A549 (cell line): ENCODE data around the gene CD99L2. TPM values are rescaled to one million over a fixed set of nuclear protein-coding genes. Genes with fewer than 3 reads are reported as not detected.

ENCODE experiments used
- ATAC-seq, 2 experiments: fragments of 200-7000 bp in 1 of 2; fragments of >200 bp in 1 of 2; cut with Nextera tagmentation in 1 of 2; cut with Tn5 transposase in 1 of 2; 3 replicates each; pipeline versions ENCODE4 v1.8.0 to v1.9.1; 2018 to 2020; ENCODE audit warnings: mild to moderate bottlenecking in 1 of 2, moderate library complexity in 1 of 2
- CTCF ChIA-PET: fragments of 300-600 bp; sonication (Branson Sonifier 250); formaldehyde crosslinking; extraction: SDS; loops from one replicate; lab custom pipeline; 2021; ENCODE audit warnings: antibody characterized with exemption, inconsistent platforms; lab: Yijun Ruan, JAX
- POLR2A ChIA-PET: fragments of 350-600 bp; formaldehyde crosslinking; extraction: SDS; loops from one replicate; lab custom pipeline; 2021; ENCODE audit warnings: antibody characterized with exemption, inconsistent platforms; lab: Yijun Ruan, JAX
- DNase-seq, 2 experiments: peaks; one replicate each; pipeline versions ENCODE4 v3.0.0 to v3.0.0-alpha.2; 2011 to 2016; ENCODE audit warnings: low read depth in 1 of 2, low spot score in 1 of 2
- FAIRE-seq: peaks from 2 replicates; lab custom pipeline; 2011; peaks lifted over from hg19 to GRCh38; lab: Jason Lieb, UNC
- H3K27ac ChIP-seq, 2 experiments: fragments of >200 bp; sonication (Bioruptor Twin); formaldehyde crosslinking; 3 replicates each; pipeline ENCODE4 v1.5.1; 2016 to 2017
- H3K4me1 ChIP-seq: fragments of >200 bp; sonication (Bioruptor Twin); formaldehyde crosslinking; 3 replicates; pipeline ENCODE4 v1.6.1; 2016
- H3K4me2 ChIP-seq: fragments of >200 bp; sonication (Bioruptor Twin); formaldehyde crosslinking; 3 replicates; pipeline ENCODE4 v1.6.1; 2016
- H3K4me3 ChIP-seq: fragments of >200 bp; sonication (Bioruptor Twin); formaldehyde crosslinking; 3 replicates; pipeline ENCODE4 v1.5.1; 2016
- H3K9me3 ChIP-seq: fragments of >200 bp; sonication (Bioruptor Twin); formaldehyde crosslinking; 3 replicates; pipeline ENCODE4 v1.6.1; 2016
- ATOH8 ChIP-seq: fragments of 250-450 bp; sonication (Bioruptor Pico); IDR thresholded peaks from 2 replicates; pipeline ENCODE4 v1.5.0; 2020; ENCODE audit warnings: low read depth, mild to moderate bottlenecking, moderate library complexity
- CHD2 ChIP-seq: fragments of 150-350 bp; IDR thresholded peaks from 2 replicates; pipeline ENCODE4 v1.6.1; 2014; ENCODE audit warnings: low read length; ENCODE audit not compliant: partially characterized antibody
- EHMT2 ChIP-seq: fragments of 200-600 bp; sonication (generic); IDR thresholded peaks from 2 replicates; pipeline ENCODE4 v1.6.1; 2016; ENCODE audit warnings: antibody characterized with exemption, low read depth, mild to moderate bottlenecking, moderate library complexity
- EP300 ChIP-seq, 2 experiments: fragments of >200 bp; sonication (Bioruptor Twin); formaldehyde crosslinking; IDR thresholded peaks; 2 replicates in 1 of 2; 3 replicates in 1 of 2; pipeline ENCODE4 v1.6.1; 2016 to 2017
- HES2 ChIP-seq: fragments of >200 bp; sonication (Bioruptor Twin); formaldehyde crosslinking; IDR thresholded peaks from 2 replicates; pipeline ENCODE4 v1.6.1; 2016
- HMGXB4 ChIP-seq: fragments of 250-450 bp; sonication (Bioruptor Pico); IDR thresholded peaks from 2 replicates; pipeline ENCODE4 v1.5.0; 2021; ENCODE audit warnings: mild to moderate bottlenecking, moderate library complexity, borderline replicate concordance
- HOXB13 ChIP-seq: fragments of 250-450 bp; sonication (Bioruptor Pico); IDR thresholded peaks from 2 replicates; pipeline ENCODE4 v1.5.0; 2020; ENCODE audit warnings: low read depth, mild to moderate bottlenecking, moderate library complexity
- HOXB5 ChIP-seq: fragments of 250-450 bp; sonication (Bioruptor Pico); IDR thresholded peaks from 2 replicates; pipeline ENCODE4 v1.5.0; 2020; ENCODE audit warnings: mild to moderate bottlenecking, moderate library complexity
- JUN ChIP-seq, 2 experiments: fragments of >200 bp; sonication (Bioruptor Twin); formaldehyde crosslinking; IDR thresholded peaks; 2 replicates in 1 of 2; 3 replicates in 1 of 2; pipeline ENCODE4 v1.6.1; 2016 to 2017
- KDM1A ChIP-seq: fragments of 200-600 bp; sonication (generic); IDR thresholded peaks from 2 replicates; pipeline ENCODE4 v1.6.1; 2016; ENCODE audit warnings: low read depth, mild to moderate bottlenecking
- MAFK ChIP-seq: fragments of 450-650 bp; IDR thresholded peaks from 2 replicates; pipeline ENCODE4 v1.6.1; 2014; ENCODE audit not compliant: partially characterized antibody
- MAZ ChIP-seq: fragments of 150-350 bp; IDR thresholded peaks from 2 replicates; pipeline ENCODE4 v1.6.1; 2014; ENCODE audit warnings: antibody characterized with exemption, low read depth, low read length, borderline replicate concordance
- MYC ChIP-seq: IDR thresholded peaks from 2 replicates; pipeline ENCODE4 v1.6.1; 2012; ENCODE audit warnings: mild to moderate bottlenecking, inconsistent platforms, low read length, improper control_type of control experiment, borderline replicate concordance
- NPAS2 ChIP-seq: fragments of 250-450 bp; sonication (Bioruptor Pico); IDR thresholded peaks from 2 replicates; pipeline ENCODE4 v1.8.0; 2022; ENCODE audit warnings: mild to moderate bottlenecking, moderate library complexity, borderline replicate concordance
- NR3C1 ChIP-seq: fragments of >200 bp; sonication (Bioruptor Twin); formaldehyde crosslinking; IDR thresholded peaks from 3 replicates; pipeline ENCODE4 v1.6.1; 2017
- POLR2A ChIP-seq: IDR thresholded peaks from 2 replicates; pipeline ENCODE4 v1.6.1; 2012; ENCODE audit warnings: mild to moderate bottlenecking, low read length
- RAD21 ChIP-seq, 2 experiments: fragments of >200 bp in 1 of 2; sonication (Bioruptor Twin) in 1 of 2; formaldehyde crosslinking in 1 of 2; IDR thresholded peaks in 1 of 2; conservative IDR thresholded peaks in 1 of 2; 2 replicates in 1 of 2; 3 replicates in 1 of 2; pipeline ENCODE4 v1.6.1; 2012 to 2018; ENCODE audit warnings: inconsistent platforms in 1 of 2
- REST ChIP-seq: fragments of 200-600 bp; sonication (generic); IDR thresholded peaks from 2 replicates; pipeline ENCODE4 v1.6.1; 2016; ENCODE audit warnings: antibody characterized with exemption, mild to moderate bottlenecking, moderate library complexity
- SMC3 ChIP-seq: fragments of >200 bp; sonication (Bioruptor Twin); formaldehyde crosslinking; IDR thresholded peaks from 3 replicates; pipeline ENCODE4 v1.6.1; 2018; ENCODE audit warnings: inconsistent platforms
- WGBS: methylation state at CpG from one replicate; pipeline ENCODE4 v1.1.6; 2017; ENCODE audit errors: missing lambda C conversion rate; 5-methylcytosine and 5-hydroxymethylcytosine counted together
- polyA plus RNA-seq, 4 experiments: library from polyadenylated mRNA; depleted of rRNA in 3 of 4; stranded (reverse); fragments of >200 nt; fragmentation: RNase III in 1 of 4; extraction: RNeasy Plus Mini Kit Qiagen cat#74134 plus additional on column Dnase treatment in 1 of 4; gene quantifications; 2 replicates in 3 of 4; 3 replicates in 1 of 4; pipeline ENCODE4 v1.2.3, GENCODE V29; 2011 to 2017
- TF ChIP-seq, protein P1 (sequence below): fragments of >200 bp; sonication (Bioruptor Twin); formaldehyde crosslinking; IDR thresholded peaks from 3 replicates; pipeline ENCODE4 v1.6.1; 2016
- TF ChIP-seq, protein P2 (sequence below): IDR thresholded peaks from 2 replicates; pipeline ENCODE4 v1.6.1; 2012; ENCODE audit warnings: low read depth, borderline replicate concordance

CD99L2 gene
- polyA plus RNA-seq, 2 of the 4 experiments (the other 2 are of a cell fraction): 50.5 to 66.5 TPM

DNA sequence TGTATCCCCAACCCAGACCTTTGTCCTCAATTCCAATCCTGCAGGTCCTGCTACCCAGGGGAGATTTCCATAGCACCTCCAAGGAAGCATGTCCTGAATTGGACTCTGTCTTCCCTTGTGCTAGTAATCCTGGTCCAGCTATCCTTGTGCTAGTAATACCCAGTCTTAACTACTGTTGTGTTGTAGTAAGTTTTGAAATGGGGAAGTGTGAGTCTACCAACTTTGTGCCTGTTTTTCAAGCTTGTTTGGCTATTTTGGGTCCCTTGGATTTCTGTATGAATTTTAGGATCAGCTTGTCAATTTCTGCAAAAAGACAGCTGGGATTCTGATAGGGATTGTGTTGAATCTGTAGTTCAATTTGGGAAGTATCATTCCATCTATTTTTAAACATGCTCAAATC is 51.4 kb downstream of the CD99L2 start:
- ATAC-seq: no peak
- FAIRE-seq: no peak
- H3K27ac ChIP-seq: peak overlapping the region; percentile 96 to 97

GRCh38 chrX:150846130-150846529 is 52.3 kb downstream of the CD99L2 start:
- DNase-seq (no peak), FAIRE-seq (no peak), ATAC-seq (no peak)
- 95% methylated on average over 5 of the region's 5 CpGs for WGBS
- Histone ChIP-seq H3K4me2 (0 out of 3 replicates have a peak overlapping the region, but pooled peaks have one; percentile 45), H3K4me1 (peaks cover 93% of the 10 kb centered on the region), H3K9me3 (no peaks in the 10 kb centered on the region), H3K4me3 (no peak overlapping the region), H3K27ac (peak overlapping the region; percentile 96 to 97)
- POLR2A ChIA-PET: no interaction called here
- TF ChIP-seq HOXB13 (CRISPR knock-in tag): no peak
- no peak for TF ChIP-seq EHMT2
- TF ChIP-seq HOXB5 (CRISPR knock-in tag): no peak
- no peak for TF ChIP-seq MAZ
- no peak for TF ChIP-seq REST
- no peak for TF ChIP-seq CHD2
- no peak for TF ChIP-seq SMC3
- TF ChIP-seq, protein P1, sequence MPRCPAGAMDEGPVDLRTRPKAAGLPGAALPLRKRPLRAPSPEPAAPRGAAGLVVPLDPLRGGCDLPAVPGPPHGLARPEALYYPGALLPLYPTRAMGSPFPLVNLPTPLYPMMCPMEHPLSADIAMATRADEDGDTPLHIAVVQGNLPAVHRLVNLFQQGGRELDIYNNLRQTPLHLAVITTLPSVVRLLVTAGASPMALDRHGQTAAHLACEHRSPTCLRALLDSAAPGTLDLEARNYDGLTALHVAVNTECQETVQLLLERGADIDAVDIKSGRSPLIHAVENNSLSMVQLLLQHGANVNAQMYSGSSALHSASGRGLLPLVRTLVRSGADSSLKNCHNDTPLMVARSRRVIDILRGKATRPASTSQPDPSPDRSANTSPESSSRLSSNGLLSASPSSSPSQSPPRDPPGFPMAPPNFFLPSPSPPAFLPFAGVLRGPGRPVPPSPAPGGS: no peak
- TF ChIP-seq JUN (IDR thresholded peaks at IDR 0.05): no peak
- TF ChIP-seq, protein P2, sequence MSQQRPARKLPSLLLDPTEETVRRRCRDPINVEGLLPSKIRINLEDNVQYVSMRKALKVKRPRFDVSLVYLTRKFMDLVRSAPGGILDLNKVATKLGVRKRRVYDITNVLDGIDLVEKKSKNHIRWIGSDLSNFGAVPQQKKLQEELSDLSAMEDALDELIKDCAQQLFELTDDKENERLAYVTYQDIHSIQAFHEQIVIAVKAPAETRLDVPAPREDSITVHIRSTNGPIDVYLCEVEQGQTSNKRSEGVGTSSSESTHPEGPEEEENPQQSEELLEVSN: no peak
- TF ChIP-seq KDM1A: no peak
- no peak for TF ChIP-seq ATOH8
- TF ChIP-seq NPAS2 (CRISPR knock-in tag): no peak
- no peak for TF ChIP-seq MAFK
- TF ChIP-seq HES2: no peak
- no peak for TF ChIP-seq MYC
- CTCF ChIA-PET: interaction anchor here (0.5 kb wide), 1 partner anchor 33 kb away, joined by 3 read pairs; no protein-coding TSS in a partner anchor

More for the DNA sequence above, 51.4 kb downstream of the CD99L2 start:
- Histone ChIP-seq H3K4me2 (peak overlapping the region; percentile 74; the same call in 2 of the 3 replicates), H3K4me1 (peaks cover 83% of the 10 kb centered on the region), H3K4me3 (no peak overlapping the region), H3K9me3 (no peaks in the 10 kb centered on the region)
- DNase-seq: no peak
- CTCF ChIA-PET: interaction anchor here (0.9 kb wide), 1 partner anchor 136 kb away, joined by 3 read pairs; the partner anchor contains the start of gene HMGB3
- POLR2A ChIA-PET: no interaction called here
- TF ChIP-seq EP300 (IDR thresholded peaks at IDR 0.05): no peak
- no peak for TF ChIP-seq SMC3
- no peak for TF ChIP-seq NPAS2 (CRISPR knock-in tag)
- TF ChIP-seq RAD21 (conservative IDR thresholded peaks at IDR 0.05 in 1 of 2, IDR thresholded peaks at IDR 0.05 in 1 of 2): no peak
- TF ChIP-seq POLR2A: no peak
- no peak for TF ChIP-seq NR3C1
- TF ChIP-seq HMGXB4: no peak
